Stimulated activated naive CD4-positive, alpha-beta T cell (primary cell): ENCODE results near the gene GMPR2.

Experiments
- DNase-seq, 6 experiments: peaks; one replicate each; lab custom pipeline; 2025; lab: John Stamatoyannopoulos, UW

The GMPR2 gene

GRCh38 chr14:24252289-24253124 lies 19.8 kb downstream of the GMPR2 start:
- DNase-seq: no peak

DNA sequence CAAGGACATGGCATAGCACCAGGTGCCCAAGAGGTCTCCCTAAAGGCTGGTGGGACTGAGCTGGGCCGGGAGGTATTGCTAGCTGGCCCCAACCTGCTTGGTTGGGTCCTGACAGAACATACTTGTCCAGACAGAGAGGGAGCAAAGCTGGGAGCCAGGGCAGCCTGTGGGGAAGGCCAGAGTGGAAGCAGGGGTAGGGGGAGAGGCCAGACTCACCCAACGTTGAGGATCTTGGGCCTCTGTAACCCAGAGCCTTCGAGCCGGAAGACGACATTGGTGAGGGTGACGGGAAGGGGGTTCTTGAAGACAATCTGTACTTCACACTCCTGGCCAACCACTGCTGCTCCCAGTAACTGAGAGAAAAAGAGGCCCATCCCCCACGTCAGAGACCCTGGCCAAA lies 21.2 kb downstream of the GMPR2 start:
- DNase-seq: no peak

DNA sequence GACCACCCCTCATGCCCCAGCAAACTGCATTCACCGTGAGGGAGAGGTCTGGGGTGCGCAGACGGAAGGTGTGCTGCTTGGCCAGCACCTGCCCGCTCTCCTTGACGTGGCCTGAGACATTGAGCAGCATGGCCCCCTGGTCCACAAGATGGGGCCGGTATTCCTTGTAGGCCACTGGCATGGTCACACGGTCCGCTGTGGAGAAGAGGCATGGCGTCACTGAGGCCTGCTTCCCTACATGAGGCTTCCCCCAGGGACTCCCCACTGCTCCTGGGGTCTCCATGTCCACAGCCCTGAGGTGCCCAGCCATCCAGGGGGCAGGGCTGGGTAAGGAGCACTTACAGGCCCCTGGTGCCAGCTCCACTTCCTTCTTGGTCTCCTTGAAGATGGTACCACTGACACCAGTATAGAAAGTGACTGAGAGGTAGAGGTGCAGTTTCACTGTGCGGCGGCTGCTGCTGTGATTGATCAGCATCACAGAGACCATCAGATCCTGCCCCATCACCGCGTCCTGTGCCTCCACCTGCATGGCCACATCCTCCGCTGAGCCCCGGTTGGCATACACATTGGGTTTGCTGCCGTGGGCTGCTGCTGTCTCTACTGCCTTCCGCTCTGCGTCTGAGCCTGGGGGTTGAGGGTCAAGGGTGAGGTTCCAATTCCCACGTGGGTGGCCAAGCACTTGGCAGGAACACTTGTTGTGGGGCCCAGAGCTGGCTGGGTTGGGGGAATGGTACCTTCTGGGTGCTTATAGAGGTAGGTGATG lies 22.1 kb downstream of the GMPR2 start:
- DNase-seq: no peak

DNA sequence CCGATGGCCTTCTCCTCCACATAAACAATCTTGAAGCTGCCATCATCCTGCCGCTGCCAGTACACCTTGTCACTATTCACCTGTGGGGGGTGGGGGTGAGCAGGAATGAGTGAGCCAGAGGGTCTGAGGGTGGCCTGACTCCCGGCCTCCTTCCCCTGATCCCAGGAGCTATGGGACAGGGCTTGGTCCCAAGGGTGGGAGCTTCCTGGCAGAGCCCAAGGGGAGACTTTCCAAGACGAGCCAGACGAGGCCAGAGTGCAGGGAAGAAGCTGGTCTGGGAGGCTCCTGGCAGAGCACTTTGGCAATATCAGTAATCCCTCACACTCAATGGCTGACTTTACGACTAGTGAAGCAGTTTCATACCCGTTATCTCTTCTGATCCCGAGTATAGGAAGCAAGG lies 22.7 kb downstream of the GMPR2 start:
- no peak for DNase-seq

DNA sequence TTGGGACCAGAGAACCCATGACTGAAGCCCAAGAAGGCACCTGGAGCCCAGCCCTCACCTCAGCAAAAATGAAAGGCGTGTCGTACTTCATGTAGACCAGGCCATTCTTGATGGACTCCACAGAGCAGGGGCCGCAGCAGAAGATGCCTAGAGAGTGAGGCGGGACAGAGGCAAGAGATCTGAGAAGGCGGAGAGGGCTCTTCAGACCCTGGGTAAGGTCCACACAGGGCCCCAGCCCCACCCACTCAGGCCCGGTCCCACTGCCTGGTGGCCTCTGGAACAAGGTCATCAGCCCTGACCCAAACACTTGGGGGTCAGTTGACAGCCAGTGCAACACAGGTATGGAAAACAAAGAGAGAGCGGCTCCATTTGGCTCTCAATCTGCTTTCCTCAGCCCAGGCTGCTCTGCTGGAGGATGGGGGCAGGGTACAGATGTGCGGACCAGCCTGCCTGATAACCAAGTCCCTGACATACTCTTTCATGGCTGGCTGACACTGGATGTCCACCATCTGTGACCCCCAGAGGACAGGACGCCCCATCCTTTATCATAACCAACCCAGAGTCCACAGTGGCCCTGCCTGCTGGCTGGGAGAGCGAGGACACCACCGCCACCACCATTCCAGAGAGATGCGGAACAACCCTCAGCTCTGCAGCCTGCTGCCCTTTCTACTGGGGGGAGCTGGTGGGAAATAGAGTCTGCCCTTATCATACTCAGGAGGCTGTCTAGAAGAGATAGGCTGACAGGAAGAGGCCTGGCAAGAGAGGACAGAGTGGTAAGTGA lies 23.4 kb downstream of the GMPR2 start:
- no peak for DNase-seq

- DNase-seq: no peak
Measured at GRCh38 chr14:24256960-24257359, 24.2 kb downstream of the GMPR2 start.

- no peak for DNase-seq
Measured at GRCh38 chr14:24258119-24258518, 25.4 kb downstream of the GMPR2 start.

DNA sequence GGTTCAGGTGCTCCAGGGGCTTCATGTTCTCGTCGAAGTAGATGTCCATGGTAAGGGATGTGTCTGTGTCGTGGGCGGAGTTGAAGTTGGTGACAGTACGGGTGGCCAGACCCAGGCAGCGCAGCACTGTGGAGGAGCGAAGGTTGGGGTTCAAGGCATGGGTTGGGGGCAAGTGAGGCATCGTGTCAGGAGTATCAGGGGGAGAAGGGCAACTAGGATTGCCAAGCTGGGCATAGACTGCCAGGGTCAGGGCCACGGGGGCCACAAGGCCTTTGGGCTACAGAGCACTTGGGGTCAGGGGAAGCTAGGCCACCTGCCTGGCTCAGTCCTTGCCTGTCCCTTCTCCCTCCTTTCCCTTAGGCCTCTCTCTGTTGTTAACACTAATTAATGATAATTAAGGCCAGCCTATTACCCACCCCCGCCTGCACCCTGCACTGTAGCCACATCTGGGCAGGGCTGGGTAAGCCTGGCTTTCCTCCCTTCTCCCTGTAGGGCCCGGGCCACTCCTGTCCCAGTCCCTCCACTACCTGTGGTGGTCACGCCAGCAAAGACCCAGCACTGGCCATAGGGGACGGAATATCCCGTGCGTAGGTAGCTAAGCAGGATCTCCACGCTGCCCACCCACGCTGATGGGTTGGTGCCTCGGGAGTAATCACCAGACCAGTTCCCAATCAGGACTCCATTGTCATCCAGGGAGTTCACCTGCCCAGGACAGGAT lies 26.0 kb downstream of the GMPR2 start:
- no peak for DNase-seq

- no peak for DNase-seq
Measured at GRCh38 chr14:24259282-24260025, 26.7 kb downstream of the GMPR2 start.

GRCh38 chr14:24260026-24260779 lies 27.5 kb downstream of the GMPR2 start:
- no peak for DNase-seq

DNA sequence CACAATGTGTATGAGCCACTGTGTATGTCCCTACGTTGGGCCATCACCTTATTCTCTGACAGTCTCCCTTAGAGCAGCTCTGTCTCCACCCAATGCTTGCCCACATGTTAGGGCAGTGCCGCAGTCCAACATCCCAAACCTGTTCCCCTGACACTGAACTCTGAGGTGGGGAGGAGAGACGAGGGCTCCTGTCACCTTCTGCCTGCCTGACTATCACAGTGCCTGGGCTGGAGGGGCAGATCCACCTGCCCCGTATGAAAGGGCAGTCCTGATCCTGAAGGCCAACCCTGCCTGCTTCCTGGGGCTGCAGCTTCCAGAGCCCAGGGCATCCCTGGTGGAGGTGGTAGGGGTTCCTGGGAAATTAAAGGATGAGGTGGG lies 28.0 kb downstream of the GMPR2 start:
- DNase-seq: no peak

DNA sequence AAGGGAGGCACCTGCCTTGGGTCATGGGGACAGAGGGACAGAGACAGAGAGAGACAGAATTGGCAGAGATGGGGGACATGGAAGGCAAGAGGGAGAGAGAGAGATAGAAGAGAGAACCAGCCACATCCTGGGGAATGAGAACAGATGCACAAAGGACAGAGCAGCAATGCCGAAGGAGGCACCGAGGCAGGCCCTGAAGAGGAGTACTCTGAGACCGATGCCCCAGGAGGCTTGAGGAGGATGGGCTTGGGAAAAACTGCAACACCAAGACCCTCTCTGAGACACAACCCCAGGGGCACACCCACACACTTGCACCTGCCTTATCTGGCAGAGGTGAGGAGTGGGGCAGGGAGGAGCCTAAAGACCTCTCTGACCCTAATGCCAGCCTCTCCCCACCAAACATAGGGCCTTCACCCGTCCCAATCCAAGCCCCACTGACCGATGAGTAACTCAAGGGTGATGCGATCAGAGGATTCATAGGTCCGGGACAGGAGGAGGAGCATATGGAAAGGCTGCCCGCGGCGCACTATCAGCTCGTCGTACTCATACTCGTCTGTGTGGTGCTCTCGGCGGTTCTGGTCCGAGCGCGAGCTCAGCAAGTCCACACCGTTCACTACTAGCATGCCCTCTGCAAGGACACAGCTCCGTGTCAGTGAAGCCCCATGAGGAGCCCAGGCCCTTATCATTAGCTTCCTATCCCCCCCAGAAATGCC lies 28.7 kb downstream of the GMPR2 start:
- no peak for DNase-seq

GRCh38 chr14:24261969-24262327 lies 29.2 kb downstream of the GMPR2 start:
- no peak for DNase-seq

- DNase-seq: no peak
Measured at GRCh38 chr14:24262821-24263733, 30.3 kb downstream of the GMPR2 start, which contains the start of gene TGM1. Gene TGM1, minus strand, starts transcription at chr14:24263177. Its CDS starts 825 bp downstream, at chr14:24262352.

GRCh38 chr14:24263848-24264247 lies 31.1 kb downstream of the GMPR2 start:
- DNase-seq: no peak

- DNase-seq: no peak
Measured at GRCh38 chr14:24264298-24264697, 31.6 kb downstream of the GMPR2 start.

DNA sequence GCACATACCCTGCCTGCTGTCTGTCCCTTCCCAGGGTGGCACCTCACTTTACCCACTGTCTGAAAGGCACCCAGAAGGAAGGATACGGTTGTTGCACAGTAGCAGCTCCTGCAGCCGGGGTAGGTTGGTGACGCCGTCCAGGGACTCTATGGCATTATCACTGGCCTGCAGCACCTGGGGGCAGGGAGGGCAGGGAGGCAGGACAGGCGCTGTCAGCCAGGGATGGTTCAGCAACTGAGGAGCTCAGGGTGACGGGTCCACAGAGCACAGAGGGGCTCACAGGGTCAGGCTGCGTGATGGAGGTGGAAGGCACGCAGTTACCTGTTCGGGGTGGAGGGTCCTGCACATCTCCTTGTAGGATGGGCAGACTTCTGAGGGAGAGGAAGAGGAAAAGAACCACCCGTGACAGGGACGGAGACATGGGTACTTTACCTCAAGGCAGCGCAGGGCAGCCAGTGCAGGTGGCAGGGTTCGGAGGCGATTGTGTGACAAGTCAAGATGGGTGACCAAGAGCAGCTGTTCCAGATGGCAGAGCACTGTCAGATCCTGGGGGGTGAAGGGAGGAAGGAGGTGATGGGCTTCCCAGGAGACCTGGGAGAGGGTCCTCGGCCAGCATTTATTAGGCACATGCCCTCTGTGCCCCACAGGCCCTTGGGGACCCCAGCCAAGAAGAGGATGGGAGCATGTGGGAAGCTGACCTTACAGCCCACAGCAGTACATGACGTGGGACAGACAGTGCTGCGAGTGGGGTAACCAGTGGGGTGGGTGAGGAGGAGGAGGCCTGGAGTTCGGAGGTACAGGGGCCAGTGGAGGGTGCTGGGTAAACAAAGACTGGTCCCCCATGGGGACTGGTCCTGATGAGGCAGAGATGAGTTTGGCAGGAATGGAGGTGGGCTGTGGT lies 33.9 kb downstream of the GMPR2 start:
- no peak for DNase-seq

DNA sequence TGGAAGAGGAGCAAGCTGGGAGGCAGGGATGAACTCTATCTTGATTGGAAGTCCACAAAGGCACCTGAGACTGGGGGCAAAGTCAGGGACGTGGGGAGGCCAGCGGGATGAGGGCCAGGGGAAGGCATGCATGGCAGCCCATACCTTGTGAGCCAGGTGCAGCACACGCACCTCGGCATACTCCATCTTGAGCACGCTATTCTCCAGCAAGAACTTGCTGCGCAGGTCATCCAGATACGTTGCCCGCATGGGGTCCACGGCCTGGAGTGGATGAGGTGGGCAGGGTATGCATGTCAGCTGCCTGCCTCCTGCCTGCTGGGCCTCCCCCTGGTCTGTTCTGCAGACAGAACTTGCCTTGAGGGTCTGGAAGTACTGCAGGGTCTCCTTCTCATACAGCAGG lies 34.8 kb downstream of the GMPR2 start:
- no peak for DNase-seq
